ENCODE data around the gene ADAMTSL3. TPM values are rescaled to one million over a fixed set of nuclear protein-coding genes. Genes with fewer than 3 reads are reported as not detected.

ADAMTSL3 gene
- total RNA-seq, 1 donor from 2014 or later = 0.41 TPM

- H3K4me1 Mint-ChIP-seq = no peaks in the 10 kb centered on the region
- H3K9me3 ChIP-seq (ENCODE audit: low read depth) = no peaks in the 10 kb centered on the region
Measured at GRCh38 chr15:84016371-84016770, 362.4 kb downstream of the ADAMTSL3 start.

GRCh38 chr15:84022516-84022915 is 368.6 kb downstream of the ADAMTSL3 start:
- Mint-ChIP-seq H3K9me3 (no peaks in the 10 kb centered on the region), H3K27ac (no peak overlapping the region), H3K27me3 (ENCODE audit: insufficient read depth, low read depth) (no peaks in the 10 kb centered on the region), H3K36me3 (no peaks in the 10 kb centered on the region), H3K4me3 (no peak overlapping the region), H3K4me1 (no peaks in the 10 kb centered on the region)
- Histone ChIP-seq H3K9ac (no peak overlapping the region), H3K27ac (no peak overlapping the region), H3K4me2 (no peak overlapping the region), H3K4me3 (no peak overlapping the region), H3K36me3 (no peaks in the 10 kb centered on the region), H3K9me3 (ENCODE audit: low read depth) (no peaks in the 10 kb centered on the region), H3F3A (ENCODE audit: low read depth) (no peaks in the 10 kb centered on the region), H2AFZ (replicated peaks) (no peak overlapping the region), H3K4me1 (no peaks in the 10 kb centered on the region), H4K20me1 (ENCODE audit: low read depth) (no peaks in the 10 kb centered on the region), H3K27me3 (no peaks in the 10 kb centered on the region), H3K79me2 (ENCODE audit: low read depth) (no peaks in the 10 kb centered on the region)
- TF ChIP-seq EZH2 (IDR thresholded peaks at IDR 0.05) = no peak
- TF ChIP-seq EZH2phosphoT487 (IDR thresholded peaks at IDR 0.05) = no peak
- DNase-seq (ENCODE audit: low spot score) = no peak

More at GRCh38 chr15:84016371-84016770, 362.4 kb downstream of the ADAMTSL3 start:
- Mint-ChIP-seq H3K36me3 (no peaks in the 10 kb centered on the region), H3K9me3 (peaks cover under 1% of the 10 kb centered on the region), H3K27ac (no peak overlapping the region), H3K27me3 (ENCODE audit: insufficient read depth, low read depth) (no peaks in the 10 kb centered on the region), H3K4me3 (no peak overlapping the region)
- Histone ChIP-seq H3K4me1 (no peaks in the 10 kb centered on the region), H3K9ac (no peak overlapping the region), H3K79me2 (ENCODE audit: low read depth) (no peaks in the 10 kb centered on the region), H3K36me3 (no peaks in the 10 kb centered on the region), H3K27ac (no peak overlapping the region), H3K4me3 (no peak overlapping the region), H3K4me2 (no peak overlapping the region), H4K20me1 (ENCODE audit: low read depth) (no peaks in the 10 kb centered on the region), H3K27me3 (no peaks in the 10 kb centered on the region), H2AFZ (replicated peaks) (no peak overlapping the region), H3F3A (ENCODE audit: low read depth) (no peaks in the 10 kb centered on the region)
- no peak for TF ChIP-seq EZH2 (IDR thresholded peaks at IDR 0.05)
- no peak for TF ChIP-seq CTCF (IDR thresholded peaks at IDR 0.05)
- no peak for TF ChIP-seq EZH2phosphoT487 (IDR thresholded peaks at IDR 0.05)
- DNase-seq (ENCODE audit: low spot score) = no peak

- H3K4me1 Mint-ChIP-seq = no peaks in the 10 kb centered on the region
- DNase-seq (ENCODE audit: low spot score) = peak; percentile 46
Measured at GRCh38 chr15:84023636-84024035, 369.7 kb downstream of the ADAMTSL3 start.

More at GRCh38 chr15:84023636-84024035, 369.7 kb downstream of the ADAMTSL3 start:
- H4K20me1 ChIP-seq (ENCODE audit: low read depth) = no peaks in the 10 kb centered on the region
- H3K79me2 ChIP-seq (ENCODE audit: low read depth) = no peaks in the 10 kb centered on the region
- H3K9me3 Mint-ChIP-seq = no peaks in the 10 kb centered on the region
- no peak overlapping the region for H3K4me3 Mint-ChIP-seq
- no peak overlapping the region for H3K4me3 ChIP-seq
- H2AFZ ChIP-seq (replicated peaks) = no peak overlapping the region
- no peak overlapping the region for H3K9ac ChIP-seq
- no peaks in the 10 kb centered on the region for H3K36me3 ChIP-seq
- H3K4me2 ChIP-seq = no peak overlapping the region
- no peaks in the 10 kb centered on the region for H3K4me1 ChIP-seq
- no peak overlapping the region for H3K27ac Mint-ChIP-seq
- H3K27me3 Mint-ChIP-seq (ENCODE audit: insufficient read depth, low read depth) = peaks cover 5% of the 10 kb centered on the region
- TF ChIP-seq EZH2phosphoT487 (IDR thresholded peaks at IDR 0.05) (no peak), CTCF (IDR thresholded peaks at IDR 0.05) (peak; percentile 62), EZH2 (IDR thresholded peaks at IDR 0.05) (no peak)
- H3K27ac ChIP-seq = no peak overlapping the region
- no peaks in the 10 kb centered on the region for H3F3A ChIP-seq (ENCODE audit: low read depth)
- no peaks in the 10 kb centered on the region for H3K36me3 Mint-ChIP-seq
- H3K27me3 ChIP-seq = no peaks in the 10 kb centered on the region
- H3K9me3 ChIP-seq (ENCODE audit: low read depth) = no peaks in the 10 kb centered on the region
